Upper lobe of right lung (tissue), 1 donor: ENCODE measurements around the gene UNC5A. TPM values are rescaled to one million over a fixed set of nuclear protein-coding genes. Genes with fewer than 3 reads are reported as not detected.

Source experiments
- ATAC-seq: fragments of 200-7000 bp; cut with Tn5 transposase; one replicate; pipeline ENCODE4 v1.9.1; 2020; ENCODE audit warnings: mild to moderate bottlenecking, moderate library complexity
- DNase-seq: peaks from one replicate; pipeline ENCODE4 v3.0.0-alpha.2; 2020
- H3K27ac ChIP-seq: fragments of 200-600 bp; one replicate; pipeline ENCODE4 v1.8.0; 2022
- H3K27me3 ChIP-seq: fragments of 200-600 bp; one replicate; pipeline ENCODE4 v1.8.0; 2022; ENCODE audit warnings: mild to moderate bottlenecking
- H3K36me3 ChIP-seq: fragments of 200-600 bp; one replicate; pipeline ENCODE4 v1.8.0; 2022
- H3K4me1 ChIP-seq: fragments of 200-600 bp; one replicate; pipeline ENCODE4 v1.8.0; 2022
- H3K4me3 ChIP-seq: fragments of 200-600 bp; one replicate; pipeline ENCODE4 v1.8.0; 2022; ENCODE audit warnings: mild to moderate bottlenecking
- H3K9me3 ChIP-seq: fragments of 200-600 bp; one replicate; pipeline ENCODE4 v1.8.0; 2022
- intact Hi-C: fragments of 100-400 bp; cut with DNase I; formaldehyde crosslinking; loops from one replicate; pipeline ENCODE4 v1.11.0; 2022
- total RNA-seq: library from RNA; stranded (reverse); fragmentation: NEBNext Ultra II Directional; extraction: Animal tissue kit (Norgen Biotek cat#: 25700); gene quantifications from one replicate; pipeline ENCODE4 v1.2.1, GENCODE V29; 2021
- TF ChIP-seq, protein P1 (sequence below): fragments of 200-600 bp; IDR thresholded peaks from one replicate; pipeline ENCODE4 v1.8.0; 2022; ENCODE audit warnings: antibody characterized with exemption
- donor health status: DM: no; HTN: yes; CAD: no; lungs with severe emphysema.

Gene UNC5A
- total RNA-seq, 1 donor from 2014 or later: 0.46 TPM

DNA sequence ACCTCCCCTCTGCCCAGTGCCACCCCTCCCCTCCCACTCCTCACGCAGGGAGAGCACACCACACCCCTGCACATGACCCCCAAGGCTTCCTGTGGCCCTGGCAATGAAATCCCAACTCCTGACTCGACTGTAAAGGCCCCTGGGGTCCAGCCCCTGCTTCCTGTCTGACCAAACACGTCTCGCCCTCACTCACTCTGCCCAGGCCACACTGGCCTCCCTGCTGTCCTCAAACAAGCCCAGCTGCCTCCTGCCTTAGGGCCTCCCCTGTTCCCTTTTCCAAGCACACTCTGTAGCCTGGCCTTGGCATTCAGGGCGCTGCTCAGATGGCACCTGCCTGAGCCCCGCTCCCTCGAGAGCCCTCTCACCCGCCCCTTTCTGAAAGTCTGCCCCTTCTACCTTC lies 46.4 kb downstream of the UNC5A start:
- H3K36me3 ChIP-seq: no peaks in the 10 kb centered on the region
- no peaks in the 10 kb centered on the region for H3K9me3 ChIP-seq
- peaks cover 46% of the 10 kb centered on the region for H3K27me3 ChIP-seq
- no peak for DNase-seq
- no peak overlapping the region for H3K4me3 ChIP-seq
- no peak for ATAC-seq
- H3K27ac ChIP-seq: no peak overlapping the region
- intact Hi-C loops: no loop called here
- TF ChIP-seq, protein P1, sequence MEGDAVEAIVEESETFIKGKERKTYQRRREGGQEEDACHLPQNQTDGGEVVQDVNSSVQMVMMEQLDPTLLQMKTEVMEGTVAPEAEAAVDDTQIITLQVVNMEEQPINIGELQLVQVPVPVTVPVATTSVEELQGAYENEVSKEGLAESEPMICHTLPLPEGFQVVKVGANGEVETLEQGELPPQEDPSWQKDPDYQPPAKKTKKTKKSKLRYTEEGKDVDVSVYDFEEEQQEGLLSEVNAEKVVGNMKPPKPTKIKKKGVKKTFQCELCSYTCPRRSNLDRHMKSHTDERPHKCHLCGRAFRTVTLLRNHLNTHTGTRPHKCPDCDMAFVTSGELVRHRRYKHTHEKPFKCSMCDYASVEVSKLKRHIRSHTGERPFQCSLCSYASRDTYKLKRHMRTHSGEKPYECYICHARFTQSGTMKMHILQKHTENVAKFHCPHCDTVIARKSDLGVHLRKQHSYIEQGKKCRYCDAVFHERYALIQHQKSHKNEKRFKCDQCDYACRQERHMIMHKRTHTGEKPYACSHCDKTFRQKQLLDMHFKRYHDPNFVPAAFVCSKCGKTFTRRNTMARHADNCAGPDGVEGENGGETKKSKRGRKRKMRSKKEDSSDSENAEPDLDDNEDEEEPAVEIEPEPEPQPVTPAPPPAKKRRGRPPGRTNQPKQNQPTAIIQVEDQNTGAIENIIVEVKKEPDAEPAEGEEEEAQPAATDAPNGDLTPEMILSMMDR: no peak
- H3K4me1 ChIP-seq: no peaks in the 10 kb centered on the region

GRCh38 chr5:176857216-176857893 lies 47.0 kb downstream of the UNC5A start:
- Histone ChIP-seq H3K4me3 (no peak overlapping the region), H3K9me3 (no peaks in the 10 kb centered on the region), H3K4me1 (no peaks in the 10 kb centered on the region), H3K27ac (no peak overlapping the region), H3K27me3 (peaks cover 51% of the 10 kb centered on the region), H3K36me3 (no peaks in the 10 kb centered on the region)
- DNase-seq (no peak), ATAC-seq (no peak)
- intact Hi-C loops: no loop called here
- TF ChIP-seq, protein P1: no peak

DNA sequence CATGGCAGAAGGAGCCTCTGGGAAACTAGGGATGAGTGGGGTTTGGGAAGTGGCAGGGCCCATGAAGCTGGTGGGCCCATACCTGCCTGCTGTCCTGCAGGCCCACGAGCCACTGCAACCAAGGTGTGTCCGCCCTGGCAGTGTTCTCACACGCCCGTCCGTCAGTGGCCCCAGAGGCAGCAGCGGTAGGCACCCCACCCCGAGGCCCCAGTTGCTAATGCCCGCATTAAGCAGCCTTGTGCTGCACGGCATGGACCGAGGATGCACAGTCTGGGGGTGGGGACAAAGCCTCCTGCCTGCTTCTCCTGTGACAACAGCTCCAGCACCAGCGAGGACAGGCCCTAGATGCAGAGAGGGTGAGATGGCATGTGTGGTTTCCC lies 47.5 kb downstream of the UNC5A start:
- intact Hi-C loops: no loop called here
- TF ChIP-seq, protein P1: no peak
- Histone ChIP-seq H3K4me1 (no peaks in the 10 kb centered on the region), H3K4me3 (no peak overlapping the region), H3K9me3 (no peaks in the 10 kb centered on the region), H3K27ac (no peak overlapping the region), H3K27me3 (peaks cover 56% of the 10 kb centered on the region), H3K36me3 (no peaks in the 10 kb centered on the region)
- ATAC-seq: no peak
- no peak for DNase-seq

DNA sequence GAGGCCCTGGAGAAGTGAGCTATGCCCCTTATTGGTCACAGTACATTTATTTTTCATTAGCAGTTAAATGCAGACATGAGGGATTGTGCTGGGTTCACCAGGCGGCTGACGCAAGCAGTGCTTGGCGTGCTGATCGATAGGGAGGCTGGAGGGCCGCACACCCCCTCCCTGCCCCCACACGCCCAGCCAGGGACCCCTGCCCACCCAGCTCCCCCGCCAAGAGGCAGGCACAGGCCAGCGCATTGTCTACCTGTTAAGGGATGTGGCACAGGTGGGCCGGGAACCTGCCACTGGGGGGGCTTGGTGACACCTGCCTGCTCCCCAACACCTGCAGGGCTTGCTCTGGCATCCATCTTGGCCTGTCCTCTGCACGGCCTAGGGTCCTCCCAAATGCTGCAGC lies 49.6 kb downstream of the UNC5A start:
- Histone ChIP-seq H3K27ac (no peak overlapping the region), H3K4me1 (no peaks in the 10 kb centered on the region), H3K36me3 (no peaks in the 10 kb centered on the region), H3K9me3 (no peaks in the 10 kb centered on the region), H3K27me3 (peaks cover 64% of the 10 kb centered on the region), H3K4me3 (no peak overlapping the region)
- ATAC-seq: no peak
- TF ChIP-seq, protein P1: no peak
- intact Hi-C loops: no loop called here
- no peak for DNase-seq

GRCh38 chr5:176860381-176860780 lies 50.0 kb downstream of the UNC5A start:
- TF ChIP-seq, protein P1: no peak
- Histone ChIP-seq H3K4me3 (no peak overlapping the region), H3K27me3 (peaks cover 64% of the 10 kb centered on the region), H3K4me1 (no peaks in the 10 kb centered on the region), H3K9me3 (no peaks in the 10 kb centered on the region), H3K36me3 (no peaks in the 10 kb centered on the region), H3K27ac (no peak overlapping the region)
- intact Hi-C loops: no loop called here
- no peak for DNase-seq
- ATAC-seq: no peak

GRCh38 chr5:176861276-176861675 lies 50.9 kb downstream of the UNC5A start:
- H3K27ac ChIP-seq: no peak overlapping the region
- DNase-seq (no peak), ATAC-seq (no peak)
- no peaks in the 10 kb centered on the region for H3K9me3 ChIP-seq
- intact Hi-C loops: no loop called here
- H3K36me3 ChIP-seq: no peaks in the 10 kb centered on the region
- TF ChIP-seq, protein P1: no peak
- no peak overlapping the region for H3K4me3 ChIP-seq
- no peaks in the 10 kb centered on the region for H3K4me1 ChIP-seq
- H3K27me3 ChIP-seq: peaks cover 65% of the 10 kb centered on the region
